HCT116 (cell line): ENCODE data around the gene BSND.

Experiments
- CTCF ChIP-seq, 3 experiments: fragments of 200-600 bp in 1 of 3; sonication (generic) in 1 of 3; IDR thresholded peaks in 2 of 3; conservative IDR thresholded peaks in 1 of 3; 2 replicates each; pipeline ENCODE4 v1.5.1; 2012 to 2017; ENCODE audit warnings: low read depth in 2 of 3, low read length in 2 of 3, antibody characterized with exemption in 1 of 3, borderline replicate concordance in 1 of 3, control low read depth in 1 of 3, mild to moderate bottlenecking in 1 of 3, mixed read lengths in 1 of 3, mixed run types in 1 of 3, moderate library complexity in 1 of 3; ENCODE audit not compliant: insufficient read depth in 1 of 3
- EGR1 ChIP-seq: IDR thresholded peaks from 2 replicates; pipeline ENCODE4 v1.6.1; 2012; ENCODE audit warnings: low read depth
- EZH2 ChIP-seq: fragments of 200-600 bp; sonication (generic); IDR thresholded peaks from 2 replicates; pipeline ENCODE4 v1.6.1; 2017; ENCODE audit warnings: antibody characterized with exemption, mixed run types
- FOSL1 ChIP-seq: IDR thresholded peaks from 2 replicates; pipeline ENCODE4 v1.6.1; 2012; ENCODE audit warnings: low read depth
- MAX ChIP-seq: IDR thresholded peaks from 2 replicates; pipeline ENCODE4 v1.6.1; 2012
- POLR2A ChIP-seq: IDR thresholded peaks from 2 replicates; pipeline ENCODE4 v1.7.0; 2011; ENCODE audit warnings: borderline replicate concordance; ENCODE audit not compliant: insufficient read depth, insufficient read length; ENCODE audit errors: extremely low read depth

GRCh38 chr1:54987919-54988705, 10.6 kb upstream of the BSND start:
- TF ChIP-seq POLR2A (no peak), CTCF (IDR thresholded peaks at IDR 0.05 in 2 of 3, conservative IDR thresholded peaks at IDR 0.05 in 1 of 3; ENCODE audit: borderline replicate concordance in 1 of 3, insufficient read depth in 1 of 3, low read depth in 2 of 3, low read length in 2 of 3) (no peak), FOSL1 (no peak), MAX (no peak), EZH2 (no peak), EGR1 (no peak)
